ENCODE measurements around the gene ELP6. TPM values are rescaled to one million over a fixed set of nuclear protein-coding genes. Genes with fewer than 3 reads are reported as not detected.

The ELP6 gene
- total RNA-seq, 2 donors from 2014 or later, result 14.9 to 16.7 TPM

- no peak overlapping the region for H3K27ac ChIP-seq
- H3K36me3 ChIP-seq, result no peaks in the 10 kb centered on the region
- TF ChIP-seq, protein P1, sequence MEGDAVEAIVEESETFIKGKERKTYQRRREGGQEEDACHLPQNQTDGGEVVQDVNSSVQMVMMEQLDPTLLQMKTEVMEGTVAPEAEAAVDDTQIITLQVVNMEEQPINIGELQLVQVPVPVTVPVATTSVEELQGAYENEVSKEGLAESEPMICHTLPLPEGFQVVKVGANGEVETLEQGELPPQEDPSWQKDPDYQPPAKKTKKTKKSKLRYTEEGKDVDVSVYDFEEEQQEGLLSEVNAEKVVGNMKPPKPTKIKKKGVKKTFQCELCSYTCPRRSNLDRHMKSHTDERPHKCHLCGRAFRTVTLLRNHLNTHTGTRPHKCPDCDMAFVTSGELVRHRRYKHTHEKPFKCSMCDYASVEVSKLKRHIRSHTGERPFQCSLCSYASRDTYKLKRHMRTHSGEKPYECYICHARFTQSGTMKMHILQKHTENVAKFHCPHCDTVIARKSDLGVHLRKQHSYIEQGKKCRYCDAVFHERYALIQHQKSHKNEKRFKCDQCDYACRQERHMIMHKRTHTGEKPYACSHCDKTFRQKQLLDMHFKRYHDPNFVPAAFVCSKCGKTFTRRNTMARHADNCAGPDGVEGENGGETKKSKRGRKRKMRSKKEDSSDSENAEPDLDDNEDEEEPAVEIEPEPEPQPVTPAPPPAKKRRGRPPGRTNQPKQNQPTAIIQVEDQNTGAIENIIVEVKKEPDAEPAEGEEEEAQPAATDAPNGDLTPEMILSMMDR (IDR thresholded peaks at IDR 0.05), result no peak
- no peaks in the 10 kb centered on the region for H3K27me3 ChIP-seq
- no peaks in the 10 kb centered on the region for H3K4me1 ChIP-seq
- H3K4me3 ChIP-seq, result no peak overlapping the region
- H3K9me3 ChIP-seq, result no peaks in the 10 kb centered on the region
- DNase-seq (ENCODE audit: low spot score), result no peak
Measured at GRCh38 chr3:47541583-47542108, 28.1 kb upstream of the ELP6 start.

DNA sequence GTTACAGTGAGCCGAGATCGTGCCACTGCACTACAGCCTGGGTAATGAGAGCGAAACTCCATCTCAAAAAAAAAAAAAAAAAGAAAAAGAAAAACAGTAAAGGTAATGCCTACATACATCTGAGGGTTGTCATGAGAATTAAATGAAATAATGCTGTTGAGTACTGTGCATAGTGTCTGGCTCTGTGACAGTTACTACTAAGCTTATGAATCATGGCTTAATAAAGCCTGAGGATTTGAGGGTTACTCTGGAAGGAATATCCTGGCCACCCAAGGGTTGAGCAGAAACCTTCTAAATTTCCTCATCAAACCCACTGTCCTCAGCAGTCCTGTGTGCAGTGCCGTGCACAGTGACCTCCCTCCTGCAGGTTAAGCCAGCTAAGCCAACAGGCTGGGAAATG lies 26.8 kb upstream of the ELP6 start:
- Histone ChIP-seq H3K4me3 (no peak overlapping the region), H3K27me3 (no peaks in the 10 kb centered on the region), H3K27ac (no peak overlapping the region), H3K36me3 (no peaks in the 10 kb centered on the region), H3K4me1 (no peaks in the 10 kb centered on the region), H3K9me3 (no peaks in the 10 kb centered on the region)
- TF ChIP-seq, protein P1 (IDR thresholded peaks at IDR 0.05), result no peak
- no peak for DNase-seq (ENCODE audit: low spot score)

- no peaks in the 10 kb centered on the region for H3K4me1 ChIP-seq
- H3K36me3 ChIP-seq, result no peaks in the 10 kb centered on the region
- TF ChIP-seq, protein P1 (IDR thresholded peaks at IDR 0.05), result no peak
- no peak overlapping the region for H3K27ac ChIP-seq
- H3K9me3 ChIP-seq, result no peaks in the 10 kb centered on the region
- DNase-seq (ENCODE audit: low spot score), result no peak
- no peak overlapping the region for H3K4me3 ChIP-seq
- H3K27me3 ChIP-seq, result no peaks in the 10 kb centered on the region
Measured at GRCh38 chr3:47536967-47537366, 23.5 kb upstream of the ELP6 start.

DNA sequence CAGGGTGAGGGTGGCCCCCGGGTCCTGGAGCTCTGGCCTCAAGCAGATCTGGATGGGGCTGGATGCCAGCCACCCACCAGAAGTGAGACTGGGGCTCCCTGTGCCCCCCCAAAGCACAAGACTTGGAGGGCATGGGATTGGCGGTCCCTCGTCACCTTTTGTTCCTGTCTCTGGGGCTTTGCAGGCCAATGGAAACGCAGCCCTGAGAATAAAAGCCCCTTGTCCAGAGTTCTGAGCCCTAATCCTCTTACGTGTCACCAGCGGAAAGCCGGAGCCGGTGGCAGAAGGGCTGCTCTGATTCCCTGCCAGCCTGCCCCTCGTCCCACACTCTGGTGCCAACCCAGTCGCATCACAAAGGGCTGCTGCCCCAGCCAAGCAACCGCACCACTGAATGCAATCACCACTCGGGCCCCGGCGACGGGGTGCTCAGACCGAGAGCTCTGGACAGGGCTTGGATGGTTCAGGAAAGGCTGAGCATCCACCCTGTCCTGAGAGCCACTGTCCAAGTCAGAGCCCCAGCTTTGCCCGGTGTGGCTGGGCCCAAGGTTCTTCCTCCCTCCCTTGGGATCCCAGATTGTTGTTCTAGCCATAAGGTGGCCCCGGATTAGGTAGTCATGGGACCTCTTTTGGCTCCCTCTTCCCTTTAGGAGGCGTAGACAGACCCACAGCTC lies 22.8 kb upstream of the ELP6 start:
- Histone ChIP-seq H3K27ac (no peak overlapping the region), H3K9me3 (no peaks in the 10 kb centered on the region), H3K36me3 (no peaks in the 10 kb centered on the region), H3K4me3 (no peak overlapping the region), H3K27me3 (no peaks in the 10 kb centered on the region), H3K4me1 (no peaks in the 10 kb centered on the region)
- TF ChIP-seq, protein P1 (IDR thresholded peaks at IDR 0.05), result no peak
- DNase-seq (ENCODE audit: low spot score), result no peak

DNA sequence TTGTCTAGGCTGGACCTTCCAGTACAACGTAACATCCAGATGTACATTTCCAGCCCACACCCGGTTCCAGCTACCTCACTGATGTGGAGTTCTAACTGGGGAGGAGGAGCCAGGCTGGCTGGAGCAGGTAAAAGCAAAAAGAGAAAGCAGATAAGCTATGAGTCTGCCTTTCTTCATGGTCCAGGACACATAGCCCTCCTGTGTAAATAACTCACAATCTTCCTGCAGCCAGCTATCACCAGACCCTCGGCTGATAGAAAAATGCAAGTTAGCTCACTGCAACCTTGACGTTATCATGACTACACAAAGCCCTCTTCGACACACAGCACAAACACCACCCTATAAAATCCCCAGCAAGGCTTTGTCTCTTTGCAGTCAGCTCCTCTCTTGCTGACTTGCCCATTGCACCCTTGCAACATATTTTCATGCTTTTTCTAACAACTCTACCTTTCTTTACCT lies 20.5 kb upstream of the ELP6 start:
- Histone ChIP-seq H3K27ac (no peak overlapping the region), H3K4me1 (no peaks in the 10 kb centered on the region), H3K4me3 (no peak overlapping the region), H3K36me3 (no peaks in the 10 kb centered on the region), H3K9me3 (no peaks in the 10 kb centered on the region), H3K27me3 (no peaks in the 10 kb centered on the region)
- TF ChIP-seq, protein P1 (IDR thresholded peaks at IDR 0.05), result no peak
- DNase-seq (ENCODE audit: low spot score), result no peak

DNA sequence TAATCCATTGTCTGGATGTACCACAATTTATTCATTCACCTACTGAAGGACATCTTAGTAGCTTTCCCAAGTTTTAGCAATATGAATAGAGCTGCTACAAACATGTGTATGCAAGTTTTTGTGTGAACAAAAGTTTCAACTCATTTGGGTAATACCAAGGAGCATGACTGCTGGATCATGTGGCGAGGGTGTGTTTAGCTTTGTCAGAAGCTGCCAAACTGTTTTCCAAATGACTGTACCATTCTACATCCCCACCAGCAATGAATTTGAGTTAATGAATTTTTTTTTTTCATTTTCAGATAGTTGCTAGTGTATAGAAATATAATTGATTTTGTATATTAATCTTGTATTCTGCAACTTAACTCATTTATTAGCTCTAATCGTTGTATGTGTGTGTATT lies 20.0 kb upstream of the ELP6 start:
- no peaks in the 10 kb centered on the region for H3K27me3 ChIP-seq
- H3K27ac ChIP-seq, result no peak overlapping the region
- no peak overlapping the region for H3K4me3 ChIP-seq
- H3K36me3 ChIP-seq, result no peaks in the 10 kb centered on the region
- no peak for DNase-seq (ENCODE audit: low spot score)
- H3K9me3 ChIP-seq, result no peaks in the 10 kb centered on the region
- H3K4me1 ChIP-seq, result no peaks in the 10 kb centered on the region
- TF ChIP-seq, protein P1 (IDR thresholded peaks at IDR 0.05), result no peak

All from right atrium auricular region (tissue), 2 donors.